DND-41 (cell line): Measurements from ENCODE around the gene SIL1.

Experiments
- ATAC-seq: fragments of 200-7000 bp; cut with Tn5 transposase; 3 replicates; pipeline ENCODE4 v1.9.1; 2021; ENCODE audit warnings: low read depth; ENCODE audit not compliant: insufficient read depth
- DNase-seq: peaks from one replicate; pipeline ENCODE4 v3.0.0-alpha.2; 2020
- H2AFZ ChIP-seq: 2 replicates; pipeline ENCODE4 v1.6.0; 2012; ENCODE audit warnings: low read depth, low read length
- H3K27ac ChIP-seq: 2 replicates; pipeline ENCODE4 v1.5.1; 2012; ENCODE audit warnings: low read length, inconsistent platforms
- H3K27me3 ChIP-seq: fragments of 200-600 bp; sonication (generic); 2 replicates; pipeline ENCODE4 v1.6.0; 2012; ENCODE audit warnings: low read length, mild to moderate bottlenecking, inconsistent platforms; ENCODE audit not compliant: insufficient read depth, poor library complexity
- H3K36me3 ChIP-seq: 2 replicates; pipeline ENCODE4 v1.5.1; 2012; ENCODE audit warnings: low read length, inconsistent platforms; ENCODE audit not compliant: insufficient read depth
- H3K4me1 ChIP-seq: 2 replicates; pipeline ENCODE4 v1.5.1; 2012; ENCODE audit warnings: mild to moderate bottlenecking, low read length; ENCODE audit not compliant: insufficient read depth
- H3K4me2 ChIP-seq: 2 replicates; pipeline ENCODE4 v1.6.0; 2012; ENCODE audit warnings: mild to moderate bottlenecking, moderate library complexity, low read length, inconsistent platforms; ENCODE audit not compliant: insufficient read depth
- H3K4me3 ChIP-seq, 2 experiments: fragments of 200-600 bp in 1 of 2; shearing (Covaris generic) in 1 of 2; 2 replicates each; pipeline ENCODE4 v1.5.1; 2012 to 2016; ENCODE audit warnings: inconsistent platforms in 2 of 2, low read length in 2 of 2, mild to moderate bottlenecking in 2 of 2, low read depth in 1 of 2, moderate library complexity in 1 of 2
- H3K79me2 ChIP-seq: 2 replicates; pipeline ENCODE4 v1.6.0; 2012; ENCODE audit warnings: low read length, inconsistent platforms; ENCODE audit not compliant: insufficient read depth
- H3K9ac ChIP-seq: 2 replicates; pipeline ENCODE4 v1.6.0; 2012; ENCODE audit warnings: low read depth, mild to moderate bottlenecking, inconsistent platforms, low read length, moderate library complexity
- H3K9me3 ChIP-seq: 2 replicates; pipeline ENCODE4 v1.5.1; 2012; ENCODE audit warnings: low read length, moderate library complexity, mild to moderate bottlenecking, inconsistent platforms; ENCODE audit not compliant: insufficient read depth, severe bottlenecking
- H4K20me1 ChIP-seq: 2 replicates; pipeline ENCODE4 v1.6.0; 2012; ENCODE audit warnings: low read length; ENCODE audit not compliant: insufficient read depth
- EZH2 ChIP-seq: IDR thresholded peaks from 3 replicates; pipeline ENCODE4 v1.6.1; 2012; ENCODE audit warnings: borderline replicate concordance, low read depth, mild to moderate bottlenecking, moderate library complexity, low read length, inconsistent platforms; ENCODE audit not compliant: severe bottlenecking
- TF ChIP-seq, protein P1 (sequence below): IDR thresholded peaks from 2 replicates; pipeline ENCODE4 v1.5.1; 2012; ENCODE audit warnings: borderline replicate concordance, low read length, moderate library complexity, mild to moderate bottlenecking; ENCODE audit not compliant: poor library complexity, severe bottlenecking; ENCODE audit errors: extremely low read depth

Gene SIL1

DNA sequence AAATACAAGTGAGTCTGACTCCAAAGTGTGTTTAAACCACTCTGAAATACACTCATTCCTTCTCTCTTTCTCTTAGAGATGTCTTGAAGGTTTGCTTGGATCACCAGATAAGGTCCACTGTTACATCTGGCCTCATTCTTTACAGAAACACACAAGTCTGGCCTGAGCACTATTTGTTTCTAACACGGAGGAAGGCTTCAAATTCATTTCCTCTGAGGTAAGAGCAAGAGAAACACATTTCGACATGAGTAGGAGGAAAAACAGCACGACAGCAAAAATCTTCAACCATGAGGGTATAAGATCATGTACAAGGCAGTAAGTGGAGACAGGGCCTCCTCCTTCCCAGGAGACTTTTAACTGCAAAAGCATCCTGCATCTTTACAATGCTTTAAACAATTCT lies 8.0 kb downstream of the SIL1 start:
- no peaks in the 10 kb centered on the region for H3K27me3 ChIP-seq

DNA sequence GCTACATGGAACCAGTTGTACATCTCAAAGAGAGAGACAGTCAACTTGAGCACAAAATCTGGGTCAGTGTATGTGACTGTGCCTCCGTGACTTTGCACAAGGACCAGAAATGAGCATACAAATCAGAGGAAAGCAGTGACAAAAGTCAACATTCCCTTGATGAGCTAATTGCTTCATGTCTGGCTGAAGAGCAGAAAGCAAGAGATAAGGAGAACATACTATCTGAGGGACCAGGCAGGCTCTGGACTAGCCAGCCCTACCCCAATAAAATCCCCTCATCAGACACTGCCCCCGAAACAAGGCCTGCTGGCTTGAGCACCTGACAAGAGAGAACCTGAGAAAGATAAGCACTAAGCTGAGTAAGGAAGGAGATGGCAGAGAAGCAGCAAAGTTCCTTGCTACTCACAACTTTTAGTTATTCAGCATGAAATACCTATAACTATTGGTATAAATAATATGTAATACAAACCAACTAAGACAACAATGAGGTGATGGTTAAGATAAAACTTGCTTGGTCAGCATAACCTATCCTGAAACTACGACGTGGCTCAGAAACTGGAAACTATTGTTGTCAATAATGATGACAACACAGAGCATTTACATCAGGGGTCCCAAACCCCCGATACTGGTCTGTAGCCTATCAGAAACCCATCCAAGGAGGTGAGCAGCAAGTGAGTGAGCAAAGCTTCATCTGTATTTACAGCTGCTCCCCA lies 9.5 kb downstream of the SIL1 start:
- H3K9ac ChIP-seq, result no peak overlapping the region
- TF ChIP-seq, protein P1, sequence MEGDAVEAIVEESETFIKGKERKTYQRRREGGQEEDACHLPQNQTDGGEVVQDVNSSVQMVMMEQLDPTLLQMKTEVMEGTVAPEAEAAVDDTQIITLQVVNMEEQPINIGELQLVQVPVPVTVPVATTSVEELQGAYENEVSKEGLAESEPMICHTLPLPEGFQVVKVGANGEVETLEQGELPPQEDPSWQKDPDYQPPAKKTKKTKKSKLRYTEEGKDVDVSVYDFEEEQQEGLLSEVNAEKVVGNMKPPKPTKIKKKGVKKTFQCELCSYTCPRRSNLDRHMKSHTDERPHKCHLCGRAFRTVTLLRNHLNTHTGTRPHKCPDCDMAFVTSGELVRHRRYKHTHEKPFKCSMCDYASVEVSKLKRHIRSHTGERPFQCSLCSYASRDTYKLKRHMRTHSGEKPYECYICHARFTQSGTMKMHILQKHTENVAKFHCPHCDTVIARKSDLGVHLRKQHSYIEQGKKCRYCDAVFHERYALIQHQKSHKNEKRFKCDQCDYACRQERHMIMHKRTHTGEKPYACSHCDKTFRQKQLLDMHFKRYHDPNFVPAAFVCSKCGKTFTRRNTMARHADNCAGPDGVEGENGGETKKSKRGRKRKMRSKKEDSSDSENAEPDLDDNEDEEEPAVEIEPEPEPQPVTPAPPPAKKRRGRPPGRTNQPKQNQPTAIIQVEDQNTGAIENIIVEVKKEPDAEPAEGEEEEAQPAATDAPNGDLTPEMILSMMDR, result no peak
- TF ChIP-seq EZH2, result no peak
- no peaks in the 10 kb centered on the region for H3K4me1 ChIP-seq
- DNase-seq (no peak), ATAC-seq (no peak)
- no peak overlapping the region for H2AFZ ChIP-seq
- no peaks in the 10 kb centered on the region for H3K9me3 ChIP-seq
- peaks cover 30% of the 10 kb centered on the region for H3K79me2 ChIP-seq
- H3K4me3 ChIP-seq, result no peak overlapping the region
- H4K20me1 ChIP-seq, result peaks cover 8% of the 10 kb centered on the region; the same call in 1 of the 2 replicates
- peaks cover 7% of the 10 kb centered on the region; the same call in 1 of the 2 replicates for H3K36me3 ChIP-seq
- no peak overlapping the region for H3K27ac ChIP-seq
- no peak overlapping the region for H3K4me2 ChIP-seq
- no peaks in the 10 kb centered on the region for H3K27me3 ChIP-seq

More for the DNA sequence above, 8.0 kb downstream of the SIL1 start:
- Histone ChIP-seq H3K36me3 (peaks cover 7% of the 10 kb centered on the region; the same call in 1 of the 2 replicates), H3K79me2 (peaks cover 31% of the 10 kb centered on the region), H3K27ac (no peak overlapping the region), H3K4me1 (no peaks in the 10 kb centered on the region), H3K4me2 (no peak overlapping the region), H3K4me3 (no peak overlapping the region), H2AFZ (no peak overlapping the region), H3K9me3 (no peaks in the 10 kb centered on the region), H3K9ac (no peak overlapping the region), H4K20me1 (peaks cover 3% of the 10 kb centered on the region; the same call in 1 of the 2 replicates)
- DNase-seq, result no peak
- ATAC-seq, result no peak
- no peak for TF ChIP-seq EZH2
- TF ChIP-seq, protein P1, result no peak

DNA sequence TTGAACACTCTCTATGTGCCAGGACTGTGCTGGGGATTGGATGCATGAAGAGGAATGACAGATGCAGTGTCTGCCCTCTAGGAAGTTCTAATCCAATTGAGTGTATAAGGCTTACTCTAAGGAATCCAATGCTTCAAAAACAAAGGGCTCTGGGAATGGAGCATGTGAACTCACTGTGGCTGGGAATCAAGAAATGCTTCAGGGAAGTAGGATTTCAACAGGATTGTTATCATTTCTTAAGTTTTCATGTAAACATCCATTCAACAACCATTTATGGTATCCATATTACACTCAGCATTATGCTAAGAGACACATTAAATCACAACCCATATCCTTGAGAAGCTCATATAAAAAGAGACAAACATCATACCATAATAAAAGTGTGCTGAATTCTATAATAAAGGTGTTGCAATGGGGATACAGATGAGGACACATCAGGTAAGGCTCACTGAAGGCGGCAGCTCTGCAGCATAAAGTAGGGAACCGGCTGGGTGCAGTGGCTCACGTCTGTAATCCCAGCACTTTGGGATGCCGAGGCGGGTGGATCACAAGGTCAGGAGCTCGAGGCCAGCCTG lies 11.3 kb downstream of the SIL1 start:
- Histone ChIP-seq H3K4me2 (no peak overlapping the region), H3K36me3 (peaks cover 7% of the 10 kb centered on the region; the same call in 1 of the 2 replicates), H4K20me1 (peaks cover 8% of the 10 kb centered on the region; the same call in 1 of the 2 replicates), H3K4me1 (no peaks in the 10 kb centered on the region), H3K79me2 (peaks cover 24% of the 10 kb centered on the region), H3K9me3 (no peaks in the 10 kb centered on the region), H3K9ac (no peak overlapping the region), H3K27ac (no peak overlapping the region), H3K27me3 (no peaks in the 10 kb centered on the region), H3K4me3 (no peak overlapping the region), H2AFZ (no peak overlapping the region)
- ATAC-seq (no peak), DNase-seq (no peak)
- TF ChIP-seq, protein P1, result no peak
- no peak for TF ChIP-seq EZH2
